H1 (cell line): ENCODE results near the gene POGZ. TPM values are rescaled to one million over a fixed set of nuclear protein-coding genes. Genes with fewer than 3 reads are reported as not detected.

Experiments
- CTCF ChIA-PET: fragments of 300-600 bp; sonication (Branson Sonifier 250); formaldehyde crosslinking; loops from one replicate; lab custom pipeline; 2021; ENCODE audit not compliant: partially characterized antibody; lab: Charles Lee
- POLR2A ChIA-PET: fragments of 300-600 bp; sonication (Branson Sonifier 250); formaldehyde crosslinking; loops from one replicate; lab custom pipeline; 2021; ENCODE audit warnings: inconsistent platforms; ENCODE audit not compliant: partially characterized antibody; lab: Charles Lee
- DNase-seq, 2 experiments: peaks; one replicate each; pipeline versions ENCODE4 v3.0.0 to v3.0.0-alpha.2; 2010 to 2022; ENCODE audit warnings: low spot score in 2 of 2, low read depth in 1 of 2, mixed read lengths in 1 of 2
- FAIRE-seq: peaks from 2 replicates; lab custom pipeline; 2011; peaks lifted over from hg19 to GRCh38; lab: Jason Lieb, UNC
- H2AFZ ChIP-seq: 2 replicates; pipeline ENCODE4 v1.8.1; 2012; ENCODE audit warnings: low read length, inconsistent platforms
- H2AK5ac ChIP-seq: 2 replicates; pipeline ENCODE4 v1.6.1; 2013; ENCODE audit warnings: low read depth, low read length
- H2BK120ac ChIP-seq: replicated peaks from 2 replicates; pipeline ENCODE3; 2013; ENCODE audit warnings: low read depth, low read length, inconsistent platforms
- H2BK12ac ChIP-seq: 2 replicates; pipeline ENCODE4 v1.6.1; 2013; ENCODE audit warnings: low read depth, low read length
- H2BK15ac ChIP-seq: 2 replicates; pipeline ENCODE4 v1.6.1; 2013; ENCODE audit warnings: low read length
- H2BK20ac ChIP-seq: 2 replicates; pipeline ENCODE4 v1.6.1; 2013; ENCODE audit warnings: low read length
- H2BK5ac ChIP-seq: 2 replicates; pipeline ENCODE4 v1.6.1; 2013; ENCODE audit warnings: low read depth, low read length
- H3K14ac ChIP-seq: 2 replicates; pipeline ENCODE4 v1.6.1; 2013; ENCODE audit warnings: inconsistent platforms; ENCODE audit not compliant: insufficient read length
- H3K18ac ChIP-seq: 2 replicates; pipeline ENCODE4 v1.6.1; 2013; ENCODE audit warnings: low read length; ENCODE audit errors: extremely low read depth
- H3K23ac ChIP-seq: 2 replicates; pipeline ENCODE4 v1.6.1; 2013; ENCODE audit warnings: inconsistent platforms; ENCODE audit not compliant: insufficient read length
- H3K23me2 ChIP-seq: 2 replicates; pipeline ENCODE4 v1.6.1; 2013; ENCODE audit warnings: low read depth, low read length
- H3K27ac ChIP-seq: 2 replicates; pipeline ENCODE4 v1.6.1; 2011; ENCODE audit warnings: low read depth, low read length, inconsistent platforms
- H3K27me3 ChIP-seq, 4 experiments: replicated peaks in 1 of 4; 1 replicate in 1 of 4; 2 replicates in 3 of 4; pipeline versions ENCODE4 v1.6.1 to v1.8.1; 2011 to 2013; ENCODE audit warnings: low read length in 3 of 4, mild to moderate bottlenecking in 3 of 4, inconsistent platforms in 2 of 4, mixed read lengths in 2 of 4, moderate library complexity in 1 of 4; ENCODE audit not compliant: control insufficient read depth in 3 of 4, insufficient read depth in 3 of 4; ENCODE audit errors: extremely low read depth in 1 of 4
- H3K36me3 ChIP-seq, 4 experiments: 2 replicates each; pipeline versions ENCODE4 v1.6.1 to v1.8.1; 2011 to 2013; ENCODE audit warnings: mild to moderate bottlenecking in 4 of 4, low read length in 3 of 4, moderate library complexity in 2 of 4, control low read depth in 1 of 4, inconsistent platforms in 1 of 4; ENCODE audit not compliant: insufficient read depth in 4 of 4, control insufficient read depth in 2 of 4
- H3K4ac ChIP-seq: replicated peaks from 2 replicates; pipeline ENCODE3; 2013; ENCODE audit warnings: low read length, low read depth, mixed read lengths, inconsistent platforms; ENCODE audit not compliant: insufficient read length
- H3K4me1 ChIP-seq, 4 experiments: replicated peaks in 1 of 4; 1 replicate in 1 of 4; 2 replicates in 3 of 4; pipeline versions ENCODE4 v1.6.1 to v1.8.1; 2011 to 2013; ENCODE audit warnings: low read length in 3 of 4, inconsistent platforms in 2 of 4, mixed read lengths in 1 of 4; ENCODE audit not compliant: insufficient read depth in 4 of 4, control insufficient read depth in 3 of 4
- H3K4me2 ChIP-seq, 2 experiments: 2 replicates each; pipeline versions ENCODE4 v1.6.1 to v1.8.1; 2011 to 2013; ENCODE audit warnings: low read depth in 2 of 2, low read length in 2 of 2, control low read depth in 1 of 2, inconsistent platforms in 1 of 2, mild to moderate bottlenecking in 1 of 2; ENCODE audit not compliant: insufficient read depth in 1 of 2
- H3K4me3 ChIP-seq, 4 experiments: fragments of 200-600, 300-600 bp in 1 of 4; sonication (generic), shearing (Covaris generic), sonication (Bioruptor Twin) in 1 of 4; 2 replicates each; pipeline versions ENCODE4 v1.5.1 to v1.8.1; 2011 to 2016; ENCODE audit warnings: low read length in 4 of 4, low read depth in 3 of 4, control low read depth in 2 of 4, inconsistent platforms in 2 of 4, mild to moderate bottlenecking in 2 of 4, mixed read lengths in 1 of 4, moderate library complexity in 1 of 4; ENCODE audit not compliant: insufficient read depth in 2 of 4; ENCODE audit errors: extremely low read depth in 1 of 4
- H3K56ac ChIP-seq: replicated peaks from 2 replicates; pipeline ENCODE3; 2013; ENCODE audit warnings: low read depth, mild to moderate bottlenecking, mixed read lengths, low read length, inconsistent platforms; ENCODE audit not compliant: insufficient read length
- H3K79me1 ChIP-seq: 2 replicates; pipeline ENCODE4 v1.6.1; 2013; ENCODE audit warnings: low read depth, low read length, control low read depth
- H3K79me2 ChIP-seq, 2 experiments: 2 replicates each; pipeline versions ENCODE4 v1.6.1 to v1.8.1; 2012 to 2013; ENCODE audit warnings: low read length in 2 of 2, mild to moderate bottlenecking in 2 of 2, inconsistent platforms in 1 of 2; ENCODE audit not compliant: insufficient read depth in 2 of 2, control insufficient read depth in 1 of 2
- H3K9ac ChIP-seq, 4 experiments: replicated peaks in 1 of 4; 1 replicate in 1 of 4; 2 replicates in 3 of 4; pipeline versions ENCODE4 v1.6.1 to v1.8.1; 2011 to 2013; ENCODE audit warnings: low read depth in 3 of 4, low read length in 3 of 4, control low read depth in 2 of 4, mild to moderate bottlenecking in 2 of 4, moderate library complexity in 2 of 4, inconsistent platforms in 1 of 4; ENCODE audit errors: extremely low read depth in 1 of 4
- H3K9me3 ChIP-seq, 2 experiments: 2 replicates each; pipeline versions ENCODE4 v1.6.1 to v1.8.1; 2012 to 2013; ENCODE audit warnings: mild to moderate bottlenecking in 2 of 2, moderate library complexity in 2 of 2, control low read depth in 1 of 2, inconsistent platforms in 1 of 2, low read depth in 1 of 2, low read length in 1 of 2, mixed read lengths in 1 of 2; ENCODE audit not compliant: insufficient read depth in 2 of 2
- H4K20me1 ChIP-seq, 2 experiments: replicated peaks in 1 of 2; 2 replicates each; pipeline versions ENCODE3 to v1.8.1; 2011 to 2013; ENCODE audit warnings: inconsistent platforms in 2 of 2, low read length in 2 of 2, mild to moderate bottlenecking in 1 of 2; ENCODE audit not compliant: insufficient read depth in 2 of 2, control insufficient read depth in 1 of 2
- H4K5ac ChIP-seq: 2 replicates; pipeline ENCODE4 v1.6.1; 2013; ENCODE audit warnings: low read length, low read depth, mixed read lengths, inconsistent platforms; ENCODE audit not compliant: insufficient read length
- H4K8ac ChIP-seq: 2 replicates; pipeline ENCODE4 v1.8.0; 2013; ENCODE audit warnings: mild to moderate bottlenecking, moderate library complexity, low read length, inconsistent platforms; ENCODE audit not compliant: insufficient read depth; ENCODE audit errors: extremely low read depth
- H4K91ac ChIP-seq: replicated peaks from 2 replicates; pipeline ENCODE3; 2013; ENCODE audit warnings: low read length, mixed read lengths, inconsistent platforms; ENCODE audit not compliant: insufficient read length
- CBX5 ChIP-seq: fragments of 300-800, 300-1000 bp; sonication (generic); IDR thresholded peaks from 2 replicates; pipeline ENCODE4 v1.7.1; 2016; ENCODE audit warnings: antibody characterized with exemption, low read length, low read depth
- CHD2 ChIP-seq: IDR thresholded peaks from 2 replicates; pipeline ENCODE4 v1.6.1; 2012; ENCODE audit warnings: low read length, improper control_type of control experiment
- KDM5A ChIP-seq: fragments of 200-600 bp; IDR thresholded peaks from 2 replicates; pipeline ENCODE4 v1.7.1; 2012; ENCODE audit warnings: mild to moderate bottlenecking, low read length, inconsistent platforms, mixed read lengths
- MAFK ChIP-seq: IDR thresholded peaks from 2 replicates; pipeline ENCODE4 v1.6.1; 2012; ENCODE audit warnings: low read depth, mild to moderate bottlenecking, improper control_type of control experiment, low read length
- POU5F1 ChIP-seq: IDR thresholded peaks from 2 replicates; pipeline ENCODE4 v1.6.1; 2011; ENCODE audit warnings: low read depth, mild to moderate bottlenecking, low read length, moderate library complexity
- RFX5 ChIP-seq: IDR thresholded peaks from 2 replicates; pipeline ENCODE4 v1.6.1; 2011; ENCODE audit warnings: low read depth, low read length, improper control_type of control experiment, borderline replicate concordance
- SIX5 ChIP-seq: IDR thresholded peaks from 2 replicates; pipeline ENCODE4 v1.6.1; 2011; ENCODE audit warnings: mild to moderate bottlenecking, low read depth, low read length
- SP2 ChIP-seq: IDR thresholded peaks from 2 replicates; pipeline ENCODE4 v1.6.1; 2012; ENCODE audit warnings: mild to moderate bottlenecking, low read length, inconsistent platforms
- TEAD4 ChIP-seq: IDR thresholded peaks from 2 replicates; pipeline ENCODE4 v1.6.1; 2012; ENCODE audit warnings: low read depth, low read length, inconsistent platforms, mixed read lengths
- whole genome bisulfite sequencing, 2 experiments: shearing (Covaris generic) in 1 of 2; methylation state at CpG; one replicate each; pipeline versions ENCODE4 v1.1.6 to v1.1.7; 2013 to 2015; ENCODE audit warnings: low lambda C conversion rate in 2 of 2, mixed read lengths in 2 of 2, inconsistent platforms in 1 of 2, low coverage in 1 of 2, missing lambda C conversion rate in 1 of 2; ENCODE audit not compliant: insufficient replicate concordance in 2 of 2, insufficient coverage in 1 of 2, insufficient read length in 1 of 2; ENCODE audit errors: extremely low coverage in 1 of 2, missing lambda C conversion rate in 1 of 2; 5-methylcytosine and 5-hydroxymethylcytosine counted together
- polyA plus RNA-seq, 7 experiments: library from polyadenylated mRNA; depleted of rRNA in 3 of 7; stranded (reverse) in 5 of 7; unstranded in 2 of 7; fragments of >200 nt in 5 of 7; fragments of 200-250 nt in 2 of 7; gene quantifications; 1 replicate in 5 of 7; 2 replicates in 1 of 7; 4 replicates in 1 of 7; pipeline versions ENCODE4 v1.2.1 to v1.2.3, GENCODE V29; 2011 to 2013; ENCODE audit warnings: missing spikeins in 2 of 7, mixed read lengths in 2 of 7
- total RNA-seq: library from RNA; stranded (reverse); fragmentation: NEBNext Ultra II Directional; extraction: Animal tissue kit (Norgen Biotek cat#: 25700); gene quantifications from 2 replicates; pipeline ENCODE4 v1.2.1, GENCODE V29; 2021
- TF ChIP-seq, protein P1 (sequence below), 3 experiments: IDR thresholded peaks; 1 replicate in 2 of 3; 2 replicates in 1 of 3; pipeline versions ENCODE4 v1.5.1 to v1.6.1; 2011; ENCODE audit warnings: low read length in 3 of 3, mild to moderate bottlenecking in 3 of 3, inconsistent platforms in 2 of 3, low read depth in 1 of 3, moderate library complexity in 1 of 3; ENCODE audit not compliant: insufficient read depth in 1 of 3; ENCODE audit errors: control extremely low read depth in 1 of 3
- TF ChIP-seq, protein P2 (sequence below): IDR thresholded peaks from 2 replicates; pipeline ENCODE4 v1.6.1; 2012; ENCODE audit warnings: inconsistent platforms

POGZ gene
- total and polyA plus RNA-seq, 2 of the 8 experiments (the other 6 are each of a cell fraction or from before 2014, with no cell fraction given) = 66.4 to 105 TPM

DNA sequence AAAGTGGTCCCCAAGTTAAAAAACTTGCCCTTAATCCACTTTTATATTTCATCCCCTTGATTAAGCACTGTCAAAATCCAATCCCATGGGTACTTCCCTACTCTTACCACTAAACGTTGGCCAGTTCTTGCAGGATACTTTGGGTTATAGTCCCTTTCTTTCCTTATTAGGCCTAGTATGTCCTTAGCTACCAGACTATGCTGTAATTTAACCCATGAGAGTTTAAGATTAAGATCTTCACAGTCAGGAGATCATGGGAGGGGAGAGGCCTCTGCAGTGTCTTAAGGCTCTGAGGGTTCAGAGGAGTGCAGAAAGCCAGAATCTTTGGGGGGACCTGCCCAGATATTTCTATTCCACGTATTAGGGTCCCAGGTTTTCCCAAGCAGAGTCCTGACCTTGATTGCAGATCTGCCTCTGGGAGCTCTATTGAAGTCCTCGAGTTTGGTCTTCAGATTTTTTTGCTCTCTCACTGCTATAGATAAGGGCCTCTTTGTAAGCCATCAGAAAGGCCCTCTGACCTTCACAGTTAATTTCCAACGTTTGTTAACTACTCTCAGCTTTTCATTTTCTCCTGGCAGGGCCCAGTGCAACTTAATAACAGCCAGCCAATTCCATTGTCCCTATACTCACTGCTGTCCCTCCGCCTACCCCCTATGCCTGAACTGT, 42.9 kb upstream of the POGZ start:
- Histone ChIP-seq H3K4me1 (no peaks in the 10 kb centered on the region), H3K4ac (no peak overlapping the region), H3K36me3 (no peaks in the 10 kb centered on the region), H3K56ac (no peak overlapping the region), H2BK20ac (no peak overlapping the region), H2BK12ac (no peak overlapping the region), H3K9me3 (no peaks in the 10 kb centered on the region), H3K79me1 (no peaks in the 10 kb centered on the region), H3K23ac (no peak overlapping the region), H2BK15ac (no peak overlapping the region), H4K20me1 (no peaks in the 10 kb centered on the region), H3K27ac (no peak overlapping the region), H3K14ac (no peak overlapping the region), H2AFZ (no peak overlapping the region), H2BK5ac (no peak overlapping the region), H2AK5ac (no peak overlapping the region), H3K23me2 (no peaks in the 10 kb centered on the region), H2BK120ac (no peak overlapping the region), H3K4me3 (no peak overlapping the region), H4K5ac (no peak overlapping the region), H3K9ac (no peak overlapping the region), H3K4me2 (no peak overlapping the region), H3K79me2 (no peaks in the 10 kb centered on the region), H3K18ac (no peak overlapping the region), H3K27me3 (no peaks in the 10 kb centered on the region), H4K8ac (no peak overlapping the region), H4K91ac (no peak overlapping the region)
- CTCF ChIA-PET = interaction anchor here (1.0 to 1.7 kb wide), 6 partner anchors 9 to 39 kb away, joined by 3 to 8 read pairs (median 3); no protein-coding TSS in a partner anchor
- 76% methylated on average over 5 of the region's 5 CpGs; no CpG with 5 or more reads in 1 of the 2 experiments for WGBS, 2 experiments
- FAIRE-seq (no peak), DNase-seq (no peak)
- POLR2A ChIA-PET = interaction anchor here (1.2 to 4.6 kb wide), 3 partner anchors 11 to 38 kb away, joined by 3 to 34 read pairs (median 3); partner anchors contain the start of genes CGN and TUFT1
- TF ChIP-seq SP2 = no peak
- TF ChIP-seq, protein P1, sequence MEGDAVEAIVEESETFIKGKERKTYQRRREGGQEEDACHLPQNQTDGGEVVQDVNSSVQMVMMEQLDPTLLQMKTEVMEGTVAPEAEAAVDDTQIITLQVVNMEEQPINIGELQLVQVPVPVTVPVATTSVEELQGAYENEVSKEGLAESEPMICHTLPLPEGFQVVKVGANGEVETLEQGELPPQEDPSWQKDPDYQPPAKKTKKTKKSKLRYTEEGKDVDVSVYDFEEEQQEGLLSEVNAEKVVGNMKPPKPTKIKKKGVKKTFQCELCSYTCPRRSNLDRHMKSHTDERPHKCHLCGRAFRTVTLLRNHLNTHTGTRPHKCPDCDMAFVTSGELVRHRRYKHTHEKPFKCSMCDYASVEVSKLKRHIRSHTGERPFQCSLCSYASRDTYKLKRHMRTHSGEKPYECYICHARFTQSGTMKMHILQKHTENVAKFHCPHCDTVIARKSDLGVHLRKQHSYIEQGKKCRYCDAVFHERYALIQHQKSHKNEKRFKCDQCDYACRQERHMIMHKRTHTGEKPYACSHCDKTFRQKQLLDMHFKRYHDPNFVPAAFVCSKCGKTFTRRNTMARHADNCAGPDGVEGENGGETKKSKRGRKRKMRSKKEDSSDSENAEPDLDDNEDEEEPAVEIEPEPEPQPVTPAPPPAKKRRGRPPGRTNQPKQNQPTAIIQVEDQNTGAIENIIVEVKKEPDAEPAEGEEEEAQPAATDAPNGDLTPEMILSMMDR (IDR thresholded peaks at IDR 0.05; ENCODE audit: control extremely low read depth in 1 of 3, insufficient read depth in 1 of 3, low read depth in 1 of 3, low read length in 3 of 3) = no peak
- no peak for TF ChIP-seq POU5F1
- TF ChIP-seq, protein P2, sequence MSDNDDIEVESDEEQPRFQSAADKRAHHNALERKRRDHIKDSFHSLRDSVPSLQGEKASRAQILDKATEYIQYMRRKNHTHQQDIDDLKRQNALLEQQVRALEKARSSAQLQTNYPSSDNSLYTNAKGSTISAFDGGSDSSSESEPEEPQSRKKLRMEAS = no peak
- no peak for TF ChIP-seq SIX5
- TF ChIP-seq TEAD4 = no peak
- TF ChIP-seq CBX5 = no peak
- no peak for TF ChIP-seq KDM5A
- TF ChIP-seq MAFK = no peak
- no peak for TF ChIP-seq RFX5
- no peak for TF ChIP-seq CHD2
